HG03196 (cell line): ENCODE results near the gene PEX11G.
"Not testable (repeated sequence)": the region's sequence is repeated elsewhere in the genome, so short reads cannot be mapped to it uniquely, and the experiment has no call there.

ENCODE experiments used
- ATAC-seq: cut with Tn5 transposase; IDR thresholded peaks from one replicate; pipeline ENCODE4 v1.9.1; 2021; ENCODE audit not compliant: unreplicated experiment

Gene PEX11G

DNA sequence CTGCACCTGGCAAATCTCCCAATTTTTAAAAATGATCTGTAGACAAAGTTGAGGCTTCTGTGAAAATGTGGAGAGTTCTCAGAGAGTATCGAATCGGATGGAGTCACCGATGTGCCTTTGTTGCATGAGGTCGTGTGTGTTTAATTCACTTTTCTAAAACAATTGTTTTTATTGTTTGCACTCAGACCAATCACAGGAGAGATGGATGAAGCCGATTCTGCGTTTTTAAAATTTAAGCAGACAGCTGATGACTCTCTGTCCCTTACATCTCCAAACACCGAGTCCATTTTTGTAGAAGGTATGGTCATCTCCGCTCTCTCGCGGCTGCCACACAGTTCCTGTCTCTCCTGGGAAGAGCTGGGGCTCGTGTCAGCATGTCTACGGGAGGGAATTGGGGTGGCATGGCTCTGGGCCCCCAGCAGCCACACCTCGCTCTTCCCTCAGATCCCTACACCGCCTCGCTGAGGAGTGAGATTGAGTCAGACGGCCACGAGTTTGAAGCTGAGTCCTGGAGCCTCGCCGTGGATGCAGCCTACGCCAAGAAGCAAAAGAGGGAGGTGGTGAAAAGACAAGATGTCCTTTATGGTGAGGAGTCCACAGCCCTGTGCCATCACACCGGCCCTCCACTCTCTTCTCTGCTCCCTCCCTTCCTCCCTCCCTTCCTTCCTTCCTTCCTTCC lies 47.2 kb downstream of the PEX11G start:
- no peak for ATAC-seq

DNA sequence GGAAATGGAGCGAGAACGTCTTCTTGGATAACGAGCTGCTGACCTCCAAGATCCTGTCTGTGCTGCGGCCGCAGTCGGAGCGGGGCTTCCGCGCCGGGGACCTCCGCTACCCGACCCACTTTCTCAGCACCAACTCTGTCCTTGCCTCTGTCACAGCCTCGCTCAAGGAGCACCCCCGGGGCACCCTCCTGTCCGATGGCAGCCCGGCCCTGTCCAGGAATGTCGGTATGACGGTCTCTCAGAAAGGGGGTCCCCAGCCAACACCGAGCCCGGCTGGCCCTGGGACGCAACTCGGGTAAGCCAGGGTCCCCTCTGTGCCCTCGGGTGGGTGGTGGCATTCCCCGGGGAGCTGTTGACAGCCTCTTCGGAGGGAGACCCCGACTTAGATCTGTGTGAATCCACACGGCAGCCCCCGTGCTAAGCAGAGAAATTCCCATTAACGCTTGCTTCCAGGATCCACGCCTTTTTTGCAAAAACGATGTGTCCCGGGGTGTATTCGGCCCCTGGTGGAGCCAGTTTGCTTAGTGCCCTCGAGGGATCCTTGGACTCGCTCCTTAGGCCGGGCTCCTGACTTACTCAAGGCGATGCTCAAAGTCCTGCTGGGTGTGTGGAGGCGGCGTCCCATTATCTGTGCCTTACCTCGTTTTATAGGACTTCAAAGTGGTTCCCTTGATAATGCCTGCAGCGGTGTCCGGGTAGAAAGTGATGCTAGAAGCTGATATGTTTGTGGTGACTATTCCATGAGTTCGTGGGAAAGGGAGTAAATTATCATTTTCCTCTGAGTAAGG lies 48.5 kb downstream of the PEX11G start:
- no peak for ATAC-seq

DNA sequence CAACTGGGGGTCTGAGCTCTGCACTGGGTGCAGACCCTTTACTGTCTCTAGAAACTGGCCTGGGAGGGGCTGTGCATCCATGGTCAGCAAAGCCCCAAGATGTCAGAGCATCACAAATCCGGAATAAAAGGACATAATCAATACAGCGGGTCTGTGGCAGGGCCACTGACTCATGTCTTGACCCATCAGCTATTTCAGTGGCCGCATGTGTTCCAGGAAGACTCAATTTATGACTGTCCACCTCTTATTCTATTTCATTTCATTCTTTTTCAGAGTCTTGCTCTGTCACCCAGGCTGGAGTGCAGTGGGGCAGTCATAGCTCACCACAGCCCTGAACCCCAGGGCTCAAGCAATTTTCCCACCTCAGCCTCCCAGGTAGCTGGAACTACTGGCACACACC lies 53.2 kb downstream of the PEX11G start:
- ATAC-seq = no peak

DNA sequence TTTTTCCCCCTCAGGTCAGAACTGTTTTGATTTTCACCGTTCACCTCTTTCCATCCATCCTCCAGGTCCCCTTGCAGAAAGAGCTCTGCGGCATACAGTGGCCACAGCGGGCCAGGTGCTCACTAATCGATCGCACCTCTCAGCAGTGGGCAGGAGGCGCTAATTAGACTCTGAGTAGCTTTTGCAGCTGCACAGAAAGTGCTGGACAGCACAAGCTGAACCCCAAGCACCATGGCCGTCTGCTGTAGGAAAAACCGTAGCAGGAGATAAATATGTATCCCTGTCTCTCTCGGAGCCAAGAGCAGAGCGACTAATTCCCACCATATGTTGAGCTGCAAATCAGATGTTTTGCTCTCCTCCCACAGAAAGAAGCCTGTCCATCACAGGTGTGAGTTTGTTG lies 54.4 kb downstream of the PEX11G start:
- no peak for ATAC-seq

DNA sequence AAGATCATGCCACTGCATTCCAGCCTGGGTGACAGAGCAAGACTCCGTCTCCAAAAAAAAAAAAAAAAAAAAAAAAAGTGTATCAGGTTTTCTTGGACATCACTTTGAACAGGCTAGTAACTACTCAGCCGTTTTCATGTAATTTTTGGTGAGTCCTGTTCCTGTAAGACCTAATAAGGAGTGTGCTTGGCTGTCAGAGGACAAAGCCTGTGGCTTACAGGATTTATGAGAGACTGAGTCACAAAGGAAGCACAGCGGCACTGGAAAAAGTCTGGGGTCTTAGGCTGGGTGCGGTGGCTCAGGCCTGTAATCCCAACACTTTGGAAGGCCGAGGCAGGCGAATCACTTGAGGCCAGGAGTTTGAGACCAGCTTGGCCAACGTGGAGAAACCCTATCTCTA lies 55.4 kb downstream of the PEX11G start:
- not testable (repeated sequence) for ATAC-seq

DNA sequence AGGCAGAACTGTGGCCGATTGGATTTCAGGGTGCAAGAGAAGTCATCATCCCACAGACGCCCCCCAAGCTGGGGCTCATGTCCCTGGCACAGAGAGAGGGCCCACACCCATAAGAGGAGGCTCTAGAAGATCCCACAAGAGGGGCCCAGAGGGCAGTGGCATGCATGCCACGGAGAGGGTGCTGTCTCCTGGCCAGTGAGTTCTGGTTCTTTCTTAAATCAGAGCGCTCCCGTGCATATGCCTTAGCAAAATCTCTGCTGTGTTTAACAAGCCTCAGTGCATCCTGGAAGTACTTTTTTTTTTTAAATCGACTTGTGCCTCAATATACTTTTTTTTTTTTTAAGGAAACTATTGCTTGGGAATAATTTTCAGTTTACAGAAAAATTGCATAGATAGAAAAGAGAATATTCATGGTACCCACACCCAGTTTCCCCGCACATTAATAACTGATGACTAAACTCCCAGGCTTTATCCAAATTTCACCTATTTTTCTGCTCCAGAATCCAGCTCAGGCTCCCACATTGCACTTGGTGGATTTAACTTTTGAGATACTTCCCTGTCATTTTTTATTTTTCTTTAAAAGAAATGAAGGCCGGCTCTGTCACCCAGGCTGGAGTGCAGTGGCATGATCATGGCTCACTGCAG lies 59.1 kb downstream of the PEX11G start:
- no peak for ATAC-seq

DNA sequence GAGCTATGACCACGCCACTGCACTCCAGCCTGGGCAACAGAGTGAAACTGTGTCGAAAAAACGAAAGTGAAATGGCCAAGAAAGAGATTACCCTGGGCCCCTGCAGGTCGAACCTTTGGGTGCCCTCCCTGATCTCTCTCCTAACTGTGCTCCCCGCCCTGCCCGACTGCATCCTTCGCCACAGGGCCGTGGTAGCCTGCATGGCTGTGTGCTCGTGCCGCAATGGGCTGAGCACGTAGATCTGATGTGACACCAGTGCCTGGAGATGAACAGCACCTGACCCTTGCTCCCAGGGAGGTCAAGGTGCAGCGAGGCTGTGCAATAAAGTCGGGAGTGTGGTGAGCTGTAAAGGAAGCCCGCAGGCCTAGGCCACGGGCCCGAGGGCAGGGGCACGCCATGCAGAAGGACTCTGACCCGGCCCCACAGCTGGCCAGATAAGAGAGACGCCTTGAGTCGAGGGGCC lies 60.2 kb downstream of the PEX11G start:
- ATAC-seq = no peak

DNA sequence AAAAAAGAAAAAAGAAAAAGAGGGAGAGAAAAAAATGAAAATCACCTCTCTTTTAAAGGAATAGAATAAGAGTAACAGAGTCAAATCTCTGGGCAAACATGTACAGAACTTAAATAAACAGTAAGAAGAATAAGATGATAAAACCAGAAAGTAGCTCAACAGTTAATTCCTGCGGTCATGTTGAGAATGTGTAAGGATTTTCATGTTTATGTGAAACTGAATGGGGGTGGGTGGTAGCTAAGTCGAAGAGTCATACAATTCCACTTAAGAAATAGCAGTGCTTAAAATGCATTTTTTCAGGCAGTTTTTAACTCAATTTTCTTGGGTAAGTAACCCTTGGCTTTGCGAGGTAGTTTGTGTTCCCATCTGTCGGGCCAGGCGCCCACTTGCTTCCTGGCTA lies 60.9 kb downstream of the PEX11G start:
- no peak for ATAC-seq

DNA sequence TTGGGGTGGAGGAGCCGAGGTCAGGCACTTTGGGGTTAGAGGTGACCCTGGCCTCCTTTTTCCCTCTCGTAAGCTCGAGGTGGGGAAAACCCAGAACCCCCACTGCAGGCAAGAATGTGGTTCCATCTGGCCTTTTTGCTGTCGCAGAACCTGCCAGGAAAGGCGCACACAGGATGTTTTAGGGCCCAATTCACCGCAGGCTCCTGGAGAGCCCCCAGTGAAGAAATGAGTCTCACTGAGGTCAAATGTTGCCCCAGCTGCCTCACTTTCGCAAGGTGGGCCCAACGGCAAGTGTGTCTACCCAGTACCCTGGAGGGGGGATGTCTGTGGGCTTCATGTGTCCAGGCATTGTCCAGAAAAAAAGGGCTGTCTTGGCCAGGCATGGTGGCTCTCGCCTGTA lies 61.8 kb downstream of the PEX11G start:
- ATAC-seq = no peak
